GM23248 (cell line): ENCODE measurements around the gene CLIC2.
"Not testable (repeated sequence)": the region's sequence is repeated elsewhere in the genome, so short reads cannot be mapped to it uniquely, and the experiment has no call there.

ENCODE experiments used
- EZH2 ChIP-seq: fragments of 200-600 bp; sonication (generic); IDR thresholded peaks from 2 replicates; pipeline ENCODE4 v1.6.1; 2018; ENCODE audit warnings: antibody characterized with exemption, mild to moderate bottlenecking; ENCODE audit not compliant: insufficient read depth, poor library complexity, severe bottlenecking
- EZH2phosphoT487 ChIP-seq: fragments of 200-600 bp; sonication (generic); IDR thresholded peaks from 2 replicates; pipeline ENCODE4 v1.6.1; 2018; ENCODE audit warnings: antibody characterized with exemption, moderate library complexity, mild to moderate bottlenecking, low read depth; ENCODE audit not compliant: insufficient read depth

GRCh38 chrX:155379802-155380201 is 45.4 kb upstream of the CLIC2 start:
- TF ChIP-seq EZH2phosphoT487, EZH2: not testable (repeated sequence)
